Epidermal melanocyte (primary cell): ENCODE measurements around the gene MAD1L1.
"Not testable (repeated sequence)": the region's sequence is repeated elsewhere in the genome, so short reads cannot be mapped to it uniquely, and the experiment has no call there.

Experiments
- DNase-seq: peaks from one replicate; pipeline ENCODE4 v3.0.0; 2011; ENCODE audit warnings: low spot score; ENCODE audit not compliant: insufficient read length

The MAD1L1 gene

GRCh38 chr7:1974290-1975101 lies 258.2 kb downstream of the MAD1L1 start:
- no peak for DNase-seq

GRCh38 chr7:1973321-1974251 lies 259.2 kb downstream of the MAD1L1 start:
- no peak for DNase-seq

GRCh38 chr7:1972744-1973143 lies 260.0 kb downstream of the MAD1L1 start:
- no peak for DNase-seq

- no peak for DNase-seq
Observed at GRCh38 chr7:1971946-1972654, 260.6 kb downstream of the MAD1L1 start.

GRCh38 chr7:1970895-1971294 lies 261.9 kb downstream of the MAD1L1 start:
- no peak for DNase-seq

- DNase-seq: not testable (repeated sequence)
Observed at GRCh38 chr7:1970285-1970660, 262.5 kb downstream of the MAD1L1 start.

GRCh38 chr7:1969459-1970284 lies 263.1 kb downstream of the MAD1L1 start:
- no peak for DNase-seq

- DNase-seq: no peak
Observed at GRCh38 chr7:1968397-1969111, 264.2 kb downstream of the MAD1L1 start.

GRCh38 chr7:1967512-1968396 lies 265.0 kb downstream of the MAD1L1 start:
- DNase-seq: no peak

- no peak for DNase-seq
Observed at GRCh38 chr7:1966631-1967200, 266.0 kb downstream of the MAD1L1 start.

GRCh38 chr7:1965579-1966294 lies 267.0 kb downstream of the MAD1L1 start:
- DNase-seq: no peak

GRCh38 chr7:1964913-1965578 lies 267.7 kb downstream of the MAD1L1 start:
- DNase-seq: no peak

- DNase-seq: no peak
Observed at GRCh38 chr7:1964211-1964912, 268.4 kb downstream of the MAD1L1 start.

GRCh38 chr7:1963575-1963974 lies 269.2 kb downstream of the MAD1L1 start:
- no peak for DNase-seq

GRCh38 chr7:1961701-1962276 lies 271.0 kb downstream of the MAD1L1 start:
- DNase-seq: no peak

GRCh38 chr7:1959305-1959704 lies 273.4 kb downstream of the MAD1L1 start:
- no peak for DNase-seq
